NCI-H1694 treated with DMSO at 0.1 percent for 48 hours (cell line): ENCODE results near the gene GNG13.
"Not testable (repeated sequence)": the region's sequence is repeated elsewhere in the genome, so short reads cannot be mapped to it uniquely, and the experiment has no call there.

Experiments used
- DNase-seq: peaks from one replicate; lab custom pipeline; 2025; lab: John Stamatoyannopoulos, UW

The GNG13 gene

DNA sequence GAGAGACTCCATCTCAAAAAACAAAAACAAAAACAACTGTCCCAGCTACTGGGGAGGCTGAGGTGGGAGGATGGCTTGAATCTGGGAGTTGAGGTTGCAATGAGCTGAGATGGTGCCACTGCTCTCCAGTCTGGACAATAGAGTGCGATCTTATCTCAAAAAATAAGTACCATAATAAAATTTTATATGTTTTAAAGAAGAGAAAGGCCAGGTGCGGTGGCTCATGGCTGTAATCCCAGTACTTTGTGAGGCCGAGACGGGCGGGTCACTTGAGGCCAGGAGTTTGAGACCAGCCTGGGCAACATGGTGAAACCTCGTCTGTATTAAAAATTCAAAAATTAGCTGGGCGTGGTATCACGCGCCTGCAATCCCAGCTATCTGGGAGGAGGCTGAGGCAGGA lies 23.7 kb downstream of the GNG13 start:
- DNase-seq = no peak

DNA sequence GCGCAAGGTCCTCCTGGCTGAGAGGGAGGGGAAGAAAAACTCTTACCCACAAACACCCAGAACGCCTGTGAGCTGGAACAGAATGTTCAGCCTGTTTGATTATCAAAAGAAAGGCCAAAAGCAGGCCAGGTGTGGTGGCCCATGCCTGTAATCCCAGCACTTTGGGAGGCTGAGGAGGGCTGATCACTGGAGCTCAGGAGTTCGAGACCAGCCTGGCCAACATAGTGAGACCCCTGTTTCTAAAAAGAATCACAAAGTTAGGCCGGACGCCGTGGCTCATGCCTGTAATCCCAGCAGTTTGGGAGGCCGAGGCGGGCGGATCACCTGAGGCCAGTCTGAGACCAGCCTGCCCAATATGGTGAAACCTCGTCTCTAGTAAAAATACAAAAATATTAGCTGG lies 24.2 kb downstream of the GNG13 start:
- DNase-seq = not testable (repeated sequence)

DNA sequence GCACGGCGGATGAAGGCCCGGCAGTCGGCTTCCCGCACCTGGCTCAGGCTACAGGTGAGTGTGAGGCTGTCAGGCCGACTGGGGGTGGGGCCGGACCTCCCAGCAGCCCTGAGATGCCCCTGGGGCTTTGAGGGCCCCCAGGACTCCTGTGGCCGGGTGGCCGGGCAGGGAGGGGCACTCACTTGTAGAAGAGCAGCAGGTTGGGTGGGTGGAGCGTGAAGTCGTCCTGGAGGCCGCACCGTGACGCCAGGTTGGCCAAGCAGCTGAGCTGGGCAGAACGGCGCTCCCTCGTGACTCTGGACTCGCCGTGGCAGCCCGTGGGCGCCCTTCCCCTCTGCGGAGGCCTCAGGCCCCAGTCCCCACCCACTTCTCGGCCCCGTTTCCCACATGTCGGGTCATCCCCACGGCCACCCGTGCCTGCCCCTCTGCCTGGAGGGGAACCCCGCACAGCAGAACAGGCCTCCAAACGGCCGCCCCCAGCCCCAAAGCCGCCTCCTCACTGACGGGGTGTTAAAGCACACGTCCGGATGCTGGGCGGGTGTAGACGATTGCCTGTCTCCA lies 25.2 kb downstream of the GNG13 start:
- DNase-seq = no peak

DNA sequence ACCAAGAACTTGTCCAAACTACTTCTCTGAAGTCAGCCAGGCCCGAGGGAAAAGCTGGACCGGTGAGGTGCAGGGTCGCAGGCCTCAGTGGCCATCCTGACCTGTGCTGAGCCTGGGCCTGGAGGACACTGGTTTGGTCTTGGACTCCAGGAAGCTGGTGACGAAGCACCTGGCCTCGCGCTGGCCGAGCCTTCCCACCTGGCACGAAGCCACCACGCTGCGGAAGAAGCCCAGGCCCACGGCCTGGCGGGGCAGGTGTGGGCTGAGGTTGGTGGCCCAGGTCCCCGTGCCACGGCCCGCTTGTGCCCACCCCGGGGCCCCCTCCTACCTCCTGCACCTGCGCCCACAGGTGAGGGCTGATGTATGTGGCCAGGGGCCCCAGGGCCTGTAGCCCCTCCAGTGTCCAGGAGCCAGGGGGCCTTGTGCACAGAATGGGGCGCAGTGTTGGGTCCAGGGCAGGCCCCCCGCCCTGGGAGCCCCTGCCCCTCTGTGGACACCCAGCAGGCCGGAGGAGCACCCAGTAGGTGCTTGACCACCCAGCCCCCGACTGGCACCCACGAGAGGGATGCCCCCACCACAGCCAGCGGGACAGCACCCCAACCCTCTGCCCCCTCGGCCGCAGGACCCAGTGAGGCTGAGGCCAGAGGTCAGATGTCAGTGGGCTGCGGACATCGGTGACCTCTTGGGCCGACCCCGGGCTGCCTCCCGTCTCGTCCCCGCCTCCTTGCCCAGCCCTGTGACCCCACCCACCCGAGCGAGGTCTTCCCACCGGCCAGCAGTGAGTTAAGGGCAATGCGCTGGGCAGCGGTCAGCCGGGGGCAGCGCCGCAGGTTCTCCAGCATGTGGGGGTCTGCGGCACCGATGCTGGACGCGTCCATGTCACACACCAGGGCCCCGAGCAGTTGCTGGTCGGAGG lies 26.2 kb downstream of the GNG13 start:
- DNase-seq = no peak

DNA sequence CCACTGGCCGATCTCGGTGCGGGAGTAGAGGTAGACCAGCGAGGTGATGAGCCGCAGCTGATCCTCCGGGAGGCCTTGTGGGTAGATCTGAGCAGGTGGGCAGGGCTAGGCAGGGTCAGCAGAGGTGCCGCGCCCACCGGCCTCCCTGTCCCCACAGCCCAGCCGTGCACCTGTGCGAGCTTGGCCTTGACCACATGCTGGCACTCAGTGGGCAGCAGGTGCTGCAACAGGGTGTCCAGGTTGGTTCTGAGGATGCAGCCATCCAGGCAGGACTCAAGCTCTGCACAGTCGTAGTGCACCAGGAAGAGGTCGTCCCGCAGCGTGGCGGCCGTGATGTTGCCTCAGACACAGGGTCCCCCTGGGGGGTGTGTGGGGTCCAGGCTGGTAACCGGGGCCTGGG lies 27.6 kb downstream of the GNG13 start:
- DNase-seq = no peak

DNA sequence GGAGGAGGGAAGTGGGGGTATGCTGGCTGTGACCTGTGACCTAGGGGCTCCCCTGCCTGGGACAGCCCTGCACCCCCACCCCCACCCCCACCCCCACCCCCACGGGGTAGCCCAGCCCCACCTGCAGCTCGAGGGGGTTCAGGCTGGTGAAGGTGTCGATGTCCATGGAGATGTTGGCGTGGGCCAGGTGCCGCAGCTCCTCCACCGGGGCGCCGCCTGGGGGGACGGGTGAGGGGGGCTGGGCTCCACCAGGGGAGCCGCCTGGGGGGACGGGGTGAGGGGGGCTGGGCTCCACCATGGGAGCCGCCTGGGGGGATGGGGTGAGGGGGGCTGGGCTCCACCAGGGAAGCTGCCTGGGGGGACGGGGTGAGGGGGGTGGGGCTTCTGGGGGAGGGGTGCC lies 30.1 kb downstream of the GNG13 start:
- no peak for DNase-seq

DNA sequence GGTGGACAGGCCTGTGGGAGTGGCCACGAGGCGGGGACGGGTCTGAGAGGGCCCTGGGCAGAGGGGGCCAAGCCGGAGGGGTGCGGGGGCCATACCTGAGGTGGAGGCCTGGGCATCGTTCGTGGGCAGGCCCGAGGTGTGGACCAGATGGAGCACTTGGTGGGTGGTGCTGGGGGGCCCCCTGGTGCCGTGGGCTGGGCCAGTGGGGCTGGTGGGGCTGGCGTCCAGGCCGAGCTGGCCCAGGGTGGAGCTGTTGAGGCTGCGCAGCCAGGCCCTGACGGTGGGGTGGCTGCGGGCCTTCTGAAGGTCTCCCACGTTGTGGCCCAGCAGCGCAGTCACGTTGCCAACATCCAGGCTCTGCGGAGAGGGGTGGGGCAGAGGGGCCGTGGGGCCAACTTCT lies 30.6 kb downstream of the GNG13 start:
- no peak for DNase-seq

DNA sequence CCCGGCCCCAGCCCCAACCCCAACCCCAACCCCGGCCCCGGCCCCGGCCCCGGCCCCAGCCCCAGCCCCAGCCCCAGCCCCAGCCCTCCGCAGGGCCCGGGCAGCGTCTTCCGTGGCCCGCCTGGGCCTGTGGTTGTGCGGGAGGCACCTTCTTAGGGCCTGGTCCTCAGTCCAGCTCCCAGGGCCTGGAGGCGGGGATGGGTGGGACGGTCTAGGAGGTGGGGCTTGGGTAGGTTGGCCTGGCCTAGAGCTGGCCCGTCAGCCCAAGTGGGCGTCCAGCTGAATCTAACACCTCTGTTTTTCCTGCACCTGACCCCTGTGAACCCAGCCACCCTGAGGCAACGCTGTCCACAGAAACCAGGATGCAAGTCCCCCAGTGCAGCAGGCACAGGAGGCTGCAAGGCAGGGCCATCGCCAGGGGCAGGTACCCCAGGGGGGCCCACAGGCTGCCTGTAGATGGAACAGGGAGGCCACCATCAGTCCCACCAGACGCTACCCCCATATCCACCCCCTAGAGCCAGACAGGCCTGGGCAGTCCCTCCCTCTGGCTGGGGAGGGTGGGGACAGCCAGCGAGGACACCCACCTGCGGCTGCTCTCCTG lies 31.2 kb downstream of the GNG13 start:
- no peak for DNase-seq

DNA sequence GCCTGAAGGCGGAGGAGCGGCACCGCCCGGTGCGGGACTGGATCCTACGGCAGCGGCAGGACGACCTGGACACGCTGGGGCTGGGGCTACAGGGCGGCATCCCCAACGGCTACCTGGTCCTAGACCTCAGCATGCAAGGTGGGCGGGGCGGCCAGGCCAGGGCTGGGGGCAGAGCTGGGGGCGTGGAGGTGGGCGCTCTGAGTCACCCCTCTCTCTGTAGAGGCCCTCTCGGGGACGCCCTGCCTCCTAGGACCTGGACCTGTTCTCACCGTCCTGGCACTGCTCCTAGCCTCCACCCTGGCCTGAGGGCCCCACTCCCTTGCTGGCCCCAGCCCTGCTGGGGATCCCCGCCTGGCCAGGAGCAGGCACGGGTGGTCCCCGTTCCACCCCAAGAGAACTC lies 32.1 kb downstream of the GNG13 start:
- DNase-seq = no peak

DNA sequence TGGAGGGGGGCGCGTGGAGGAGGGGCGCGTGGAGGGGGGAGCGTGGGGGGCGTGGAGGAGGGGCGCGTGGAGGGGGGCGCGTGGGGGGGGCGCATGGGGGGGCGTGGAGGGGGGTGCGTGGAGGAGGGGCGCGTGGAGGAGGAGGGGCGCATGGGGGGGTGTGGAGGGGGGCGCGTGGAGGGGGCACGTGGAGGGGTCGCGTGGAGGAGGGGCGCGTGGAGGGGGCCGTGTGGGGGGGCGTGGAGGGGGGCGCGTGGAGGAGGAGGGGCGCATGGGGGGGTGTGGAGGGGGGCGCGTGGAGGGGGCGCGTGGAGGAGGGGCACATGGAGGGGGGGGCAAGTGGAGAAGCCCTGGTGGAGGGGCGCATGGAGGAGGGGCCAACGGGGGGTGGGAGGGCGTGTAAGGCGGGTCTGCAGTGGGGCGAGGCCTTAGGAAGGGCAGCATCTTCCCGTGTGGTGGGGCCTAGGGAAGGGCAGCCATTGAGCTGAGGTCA lies 32.7 kb downstream of the GNG13 start:
- no peak for DNase-seq

DNA sequence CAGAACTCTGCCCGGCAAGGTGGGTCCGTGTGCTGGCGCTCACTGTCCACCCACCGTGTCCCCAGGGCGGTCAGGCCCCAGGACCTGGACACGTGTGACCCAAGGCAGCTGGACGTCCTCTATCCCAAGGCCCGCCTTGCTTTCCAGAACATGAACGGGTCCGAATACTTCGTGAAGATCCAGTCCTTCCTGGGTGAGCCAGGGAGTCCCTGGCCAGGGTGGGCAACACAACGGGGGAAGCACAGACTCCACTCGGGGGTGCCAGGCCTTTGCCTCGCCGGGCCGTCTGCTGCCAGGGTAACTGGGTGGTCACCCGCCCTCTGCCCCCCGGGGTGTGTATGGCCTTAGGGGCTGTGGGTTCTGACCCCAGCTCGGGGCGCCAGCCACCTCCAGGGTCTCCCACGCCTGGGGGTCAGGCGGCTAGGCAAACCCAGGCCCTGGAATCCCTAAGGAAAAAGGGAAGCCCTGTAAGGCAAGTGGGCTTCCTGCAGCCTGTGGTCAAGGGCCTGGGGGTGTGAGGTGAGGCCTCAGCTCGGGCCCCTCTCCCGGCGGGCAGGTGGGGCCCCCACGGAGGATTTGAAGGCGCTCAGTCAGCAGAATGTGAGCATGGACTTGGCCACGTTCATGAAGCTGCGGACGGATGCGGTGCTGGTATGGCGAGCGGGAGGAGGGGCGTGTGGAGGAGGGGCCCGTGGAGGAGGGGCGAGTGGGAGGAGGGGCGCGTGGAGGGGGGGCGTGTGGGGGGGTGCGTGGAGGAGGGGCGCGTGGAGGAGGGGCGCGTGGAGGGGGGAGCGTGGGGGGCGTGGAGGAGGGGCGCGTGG lies 33.5 kb downstream of the GNG13 start:
- no peak for DNase-seq

DNA sequence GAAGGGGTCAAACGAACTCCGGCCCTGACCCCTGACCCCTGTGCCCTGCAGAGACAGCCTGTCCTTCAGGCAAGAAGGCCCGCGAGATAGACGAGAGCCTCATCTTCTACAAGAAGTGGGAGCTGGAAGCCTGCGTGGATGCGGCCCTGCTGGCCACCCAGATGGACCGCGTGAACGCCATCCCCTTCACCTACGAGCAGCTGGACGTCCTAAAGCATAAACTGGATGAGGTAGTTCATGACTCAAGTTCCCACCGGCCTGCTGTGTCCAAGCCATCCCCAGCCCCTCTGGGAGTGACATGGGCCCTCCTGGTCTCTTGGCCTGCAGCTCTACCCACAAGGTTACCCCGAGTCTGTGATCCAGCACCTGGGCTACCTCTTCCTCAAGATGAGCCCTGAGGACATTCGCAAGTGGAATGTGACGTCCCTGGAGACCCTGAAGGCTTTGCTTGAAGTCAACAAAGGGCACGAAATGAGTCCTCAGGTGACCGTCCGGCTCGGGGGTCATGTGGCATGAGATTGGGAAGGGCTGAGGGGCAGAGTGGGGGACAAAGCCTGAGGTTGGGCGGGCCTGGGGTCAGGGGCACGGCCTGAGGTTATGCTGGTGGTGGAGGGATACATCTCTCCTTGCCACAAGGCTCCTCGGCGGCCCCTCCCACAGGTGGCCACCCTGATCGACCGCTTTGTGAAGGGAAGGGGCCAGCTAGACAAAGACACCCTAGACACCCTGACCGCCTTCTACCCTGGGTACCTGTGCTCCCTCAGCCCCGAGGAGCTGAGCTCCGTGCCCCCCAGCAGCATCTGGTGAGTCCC lies 34.3 kb downstream of the GNG13 start:
- no peak for DNase-seq

DNA sequence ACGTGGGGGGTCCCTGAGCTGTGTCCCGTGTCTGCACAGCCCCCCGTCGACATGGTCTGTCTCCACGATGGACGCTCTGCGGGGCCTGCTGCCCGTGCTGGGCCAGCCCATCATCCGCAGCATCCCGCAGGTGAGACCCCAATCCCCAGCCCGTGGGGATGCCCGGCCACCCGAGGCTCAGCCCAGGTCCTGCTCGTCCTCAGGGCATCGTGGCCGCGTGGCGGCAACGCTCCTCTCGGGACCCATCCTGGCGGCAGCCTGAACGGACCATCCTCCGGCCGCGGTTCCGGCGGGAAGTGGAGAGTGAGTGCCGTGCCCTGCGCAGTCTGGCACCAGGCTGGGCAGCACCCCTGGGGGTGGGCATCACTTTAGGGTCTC lies 35.1 kb downstream of the GNG13 start:
- DNase-seq = no peak

DNA sequence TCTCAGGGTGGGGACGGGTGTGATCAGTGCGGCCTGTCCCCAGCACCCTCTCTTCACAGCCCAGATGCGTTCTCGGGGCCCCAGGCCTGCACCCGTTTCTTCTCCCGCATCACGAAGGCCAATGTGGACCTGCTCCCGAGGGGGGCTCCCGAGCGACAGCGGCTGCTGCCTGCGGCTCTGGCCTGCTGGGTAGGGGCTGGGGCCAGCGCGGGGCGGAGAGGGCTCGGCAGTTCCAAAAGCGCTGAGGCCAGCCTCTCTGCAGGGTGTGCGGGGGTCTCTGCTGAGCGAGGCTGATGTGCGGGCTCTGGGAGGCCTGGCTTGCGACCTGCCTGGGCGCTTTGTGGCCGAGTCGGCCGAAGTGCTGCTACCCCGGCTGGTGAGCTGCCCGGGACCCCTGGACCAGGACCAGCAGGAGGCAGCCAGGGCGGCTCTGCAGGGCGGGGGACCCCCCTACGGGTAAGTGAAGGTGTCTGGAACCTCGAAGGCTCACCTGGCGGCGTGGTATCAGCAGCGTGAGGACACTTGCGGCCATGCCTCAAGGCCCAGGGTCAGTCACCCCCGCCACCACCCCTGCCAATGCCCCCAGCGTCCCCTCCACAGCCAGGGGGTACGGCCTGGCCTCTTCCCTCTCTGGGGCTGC lies 35.6 kb downstream of the GNG13 start:
- no peak for DNase-seq

DNA sequence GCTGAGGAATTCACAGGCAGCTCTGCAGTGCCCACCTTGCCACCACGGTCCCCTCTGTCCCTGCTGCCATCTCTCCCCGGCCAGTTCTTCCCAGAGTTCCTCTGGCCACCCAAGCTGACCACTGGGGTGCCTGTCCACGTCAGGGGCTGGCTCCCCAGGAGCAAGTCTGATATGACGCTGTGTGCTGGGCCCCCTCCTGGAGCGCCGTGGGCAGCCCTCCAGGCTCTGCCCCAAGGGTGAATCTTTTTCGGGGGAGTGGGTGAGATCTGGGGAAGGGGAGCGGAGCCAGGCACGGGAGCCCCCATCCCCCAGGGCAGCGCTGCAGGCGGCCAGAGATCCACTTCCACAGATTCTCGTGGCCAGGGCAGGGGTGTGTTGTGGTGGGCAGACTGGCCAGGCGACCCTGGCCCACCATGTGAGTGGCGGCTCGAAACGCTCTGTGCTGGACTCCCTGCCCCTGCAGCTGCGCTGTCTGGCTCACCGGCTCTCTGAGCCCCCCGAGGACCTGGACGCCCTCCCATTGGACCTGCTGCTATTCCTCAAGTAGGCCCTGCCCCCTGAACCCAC lies 36.3 kb downstream of the GNG13 start:
- no peak for DNase-seq

DNA sequence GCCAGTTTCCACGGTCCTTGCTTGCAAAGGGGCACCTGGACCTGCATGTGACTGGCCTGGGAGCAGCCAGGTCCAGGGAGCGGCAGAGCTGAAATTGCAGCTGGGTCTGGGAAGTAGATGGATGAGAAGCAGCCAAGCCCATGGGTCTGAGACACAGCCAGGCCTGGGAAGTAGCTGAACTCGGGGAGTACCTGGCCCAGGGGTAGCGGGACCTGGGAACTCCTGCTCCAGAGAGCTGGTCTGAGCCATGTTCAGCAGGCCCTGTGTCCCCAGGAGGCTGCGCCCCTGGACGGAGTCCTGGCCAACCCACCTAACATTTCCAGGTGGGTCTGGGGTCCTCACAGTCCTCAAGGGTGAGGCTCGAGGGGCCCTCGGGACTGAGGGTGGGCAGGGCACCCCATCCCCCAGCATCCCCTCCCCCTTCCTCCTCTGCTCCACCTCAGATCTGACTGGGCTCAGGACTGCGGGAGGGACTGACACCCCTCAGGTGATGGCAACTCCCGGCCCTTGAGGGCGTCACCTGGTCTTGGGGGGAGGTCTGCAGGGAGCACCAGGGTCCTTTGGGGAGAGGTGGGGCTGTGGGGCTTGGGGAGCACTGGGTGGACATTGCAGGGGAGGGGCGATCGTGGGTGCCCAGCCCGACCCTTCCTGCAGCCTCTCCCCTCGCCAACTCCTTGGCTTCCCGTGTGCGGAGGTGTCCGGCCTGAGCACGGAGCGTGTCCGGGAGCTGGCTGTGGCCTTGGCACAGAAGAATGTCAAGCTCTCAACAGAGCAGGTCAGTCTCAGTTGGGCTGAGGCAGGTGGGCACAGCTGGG lies 37.0 kb downstream of the GNG13 start:
- DNase-seq = no peak

DNA sequence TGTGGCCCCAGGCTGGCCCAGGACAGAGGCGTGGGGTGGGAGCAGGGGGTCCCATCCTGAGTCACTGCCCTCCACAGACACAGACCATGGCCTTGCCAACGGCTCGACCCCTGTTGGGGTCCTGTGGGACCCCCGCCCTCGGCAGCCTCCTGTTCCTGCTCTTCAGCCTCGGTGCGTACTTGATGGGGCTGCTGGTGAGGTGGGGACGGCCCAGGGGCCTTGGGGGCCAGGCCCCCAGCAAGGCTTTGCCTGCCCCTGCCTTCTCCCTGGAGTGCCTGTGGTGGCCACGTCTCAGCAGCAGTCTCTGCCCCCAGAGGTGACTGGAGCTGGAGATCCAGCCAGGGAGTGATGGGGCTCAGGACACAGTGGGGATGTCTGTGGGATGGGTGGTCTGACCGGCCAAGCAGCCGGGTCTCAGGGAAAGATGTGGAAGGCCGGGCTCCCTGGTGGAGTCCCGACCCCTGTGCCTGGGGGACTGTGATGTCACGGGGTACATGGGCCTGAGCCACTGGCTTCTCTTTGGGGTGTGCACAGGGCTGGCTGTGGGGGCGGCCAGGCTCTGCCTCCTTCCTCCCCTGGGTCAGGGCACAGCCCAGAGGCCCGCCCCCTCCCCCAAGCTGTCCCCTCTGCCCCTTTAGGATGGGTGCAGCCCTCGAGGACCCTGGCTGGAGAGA lies 37.8 kb downstream of the GNG13 start:
- DNase-seq = no peak

DNA sequence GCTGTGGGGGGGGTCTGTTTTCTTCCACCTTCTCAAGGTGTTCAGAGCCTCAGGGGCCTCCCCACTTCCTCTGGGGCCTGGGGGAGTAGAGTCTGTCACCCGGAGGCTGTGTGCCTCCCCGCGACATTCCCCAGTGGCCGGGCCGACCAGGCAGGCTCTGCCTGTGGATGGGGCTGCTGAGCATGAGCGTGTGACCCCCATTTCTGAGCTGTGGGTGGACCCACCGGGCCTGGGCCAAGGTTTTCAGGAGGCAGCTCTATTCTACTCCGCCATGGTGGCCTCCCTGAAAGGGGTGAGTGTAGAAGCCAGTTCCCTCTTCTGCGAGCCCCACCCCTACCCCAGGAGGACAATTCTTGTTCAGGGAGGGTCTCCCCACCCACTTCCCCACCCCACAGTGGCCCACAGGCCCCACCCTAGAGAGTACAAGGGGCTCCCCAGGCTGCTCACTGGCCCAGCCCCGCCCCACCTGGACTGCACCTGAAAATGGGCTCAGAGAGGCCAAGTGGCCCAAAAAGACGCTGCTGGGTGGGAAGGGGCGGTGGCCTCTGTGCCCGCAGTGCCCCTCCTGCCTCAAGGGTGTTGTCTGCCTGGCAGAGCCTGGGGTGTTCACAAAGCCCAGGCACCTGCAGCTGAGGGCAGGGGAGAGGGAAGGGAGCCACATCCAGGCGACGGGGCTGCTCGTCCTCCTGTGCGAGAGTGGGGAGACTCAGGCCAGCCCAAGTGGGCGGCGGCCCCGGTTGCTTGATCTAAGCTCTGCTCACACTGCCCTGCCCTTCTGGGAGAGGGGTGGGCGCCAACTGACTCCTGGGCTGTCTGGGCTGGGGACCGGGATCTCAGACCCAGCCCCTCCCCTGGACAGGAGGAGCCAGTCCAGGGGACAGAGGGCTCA lies 38.7 kb downstream of the GNG13 start:
- DNase-seq = no peak
